Measurements from ENCODE around the gene AHSA1. TPM values are rescaled to one million over a fixed set of nuclear protein-coding genes. Genes with fewer than 3 reads are reported as not detected.

Gene AHSA1
- polyA plus RNA-seq, 2 of the 4 experiments (the other 2 are of a cell fraction): 299 to 307 TPM

- 4% methylated on average over 16 of the region's 18 CpGs for WGBS (ENCODE audit: missing lambda C conversion rate)
- H3K4me2 ChIP-seq: peak overlapping the region; percentile 84
- ATAC-seq: peak in 1 of 2 experiments; percentile 46; a peak in 4 of 6 replicates
- POLR2A ChIA-PET: interaction anchor here (0.5 to 1.0 kb wide), 6 partner anchors 9 to 136 kb away, joined by 3 to 5 read pairs (median 3); partner anchors contain the start of genes GSTZ1, POMT2, SAMD15 and TMED8
- no peak for FAIRE-seq
- H3K27ac ChIP-seq: peak overlapping the region; percentile 89 to 95
- peak overlapping the region; percentile 91 for H3K4me3 ChIP-seq
- peaks cover 15% of the 10 kb centered on the region for H3K4me1 ChIP-seq
- TF ChIP-seq BCL3 (IDR thresholded peaks at IDR 0.05) (peak; percentile 80; the same call in 2 of the 3 replicates), ATOH8 (CRISPR knock-in tag; IDR thresholded peaks at IDR 0.05; ENCODE audit: low read depth) (no peak), HOXB5 (CRISPR knock-in tag; IDR thresholded peaks at IDR 0.05) (no peak), ZC3H11A (IDR thresholded peaks at IDR 0.05) (no peak), ELK1 (IDR thresholded peaks at IDR 0.05; ENCODE audit: low read depth, low read length) (no peak), RFX5 (IDR thresholded peaks at IDR 0.05) (no peak), POLR2A (IDR thresholded peaks at IDR 0.05; ENCODE audit: low read length) (peak; percentile 98), NPAS2 (CRISPR knock-in tag; IDR thresholded peaks at IDR 0.05; ENCODE audit: borderline replicate concordance) (no peak), PHF8 (IDR thresholded peaks at IDR 0.05; ENCODE audit: borderline replicate concordance, low read depth) (peak; percentile 35; the same call in 1 of the 2 replicates), TP53 (CRISPR knock-in tag; IDR thresholded peaks at IDR 0.05) (no peak)
- CTCF ChIA-PET: no interaction called here
- no peaks in the 10 kb centered on the region for H3K9me3 ChIP-seq
- DNase-seq (ENCODE audit: low read depth in 1 of 2, low spot score in 1 of 2): no peak
Measured at GRCh38 chr14:77457115-77457521, 775 bp upstream of the AHSA1 start.

GRCh38 chr14:77458249-77458950, 507 bp downstream of the AHSA1 start:
- ChIA-PET POLR2A (interaction anchor here (0.5 to 0.6 kb wide), 2 partner anchors 39 to 430 kb away, joined by 3 to 5 read pairs; no protein-coding TSS in a partner anchor), CTCF (interaction anchor here (0.5 to 3.2 kb wide), 27 partner anchors 9 to 302 kb away, joined by 3 to 34 read pairs (median 4); partner anchors contain the start of gene POMT2)
- peak overlapping the region; percentile 89 to 95 for H3K27ac ChIP-seq
- no peaks in the 10 kb centered on the region for H3K9me3 ChIP-seq
- TF ChIP-seq E2F6 (IDR thresholded peaks at IDR 0.05; ENCODE audit: borderline replicate concordance, low read depth) (peak; percentile 25; the same call in 1 of the 2 replicates), POLR2AphosphoS2 (conservative IDR thresholded peaks at IDR 0.05; ENCODE audit: low read length) (no peak), ZFP36 (IDR thresholded peaks at IDR 0.05; ENCODE audit: borderline replicate concordance, partially characterized antibody) (no peak), KDM5A (IDR thresholded peaks at IDR 0.05) (no peak), MYC (IDR thresholded peaks at IDR 0.05; ENCODE audit: borderline replicate concordance, low read length) (0 out of 2 replicates have a peak, but pooled peaks have one; percentile 49), RCOR1 (IDR thresholded peaks at IDR 0.05; ENCODE audit: low read depth, low read length) (no peak), TP53 (CRISPR knock-in tag; IDR thresholded peaks at IDR 0.05) (no peak), SMC3 (IDR thresholded peaks at IDR 0.05) (no peak), FOSB (CRISPR knock-in tag; IDR thresholded peaks at IDR 0.05) (no peak), MAX (IDR thresholded peaks at IDR 0.05) (peak; percentile 11), ELK1 (IDR thresholded peaks at IDR 0.05; ENCODE audit: low read depth, low read length) (no peak), REST (IDR thresholded peaks at IDR 0.05) (no peak)
- FAIRE-seq (no peak), DNase-seq (ENCODE audit: low read depth in 1 of 2, low spot score in 1 of 2) (peak; percentile 18 to 24), ATAC-seq (peak; percentile 43 to 57)
- H3K4me2 ChIP-seq: peak overlapping the region; percentile 92
- peak overlapping the region; percentile 91 for H3K4me3 ChIP-seq
- peaks cover 15% of the 10 kb centered on the region for H3K4me1 ChIP-seq
- WGBS (ENCODE audit: missing lambda C conversion rate): 2% methylated on average over 24 of the region's 29 CpGs
